ENCODE measurements around the gene KCNQ1.

The KCNQ1 gene

GRCh38 chr11:2706321-2706720, 261.5 kb downstream of the KCNQ1 start:
- no peak for DNase-seq (ENCODE audit: low read depth in 2 of 2, low spot score in 1 of 2)

GRCh38 chr11:2707736-2708135, 262.9 kb downstream of the KCNQ1 start:
- DNase-seq (ENCODE audit: low read depth in 2 of 2, low spot score in 1 of 2): no peak

GRCh38 chr11:2708151-2708581, 263.4 kb downstream of the KCNQ1 start:
- DNase-seq (ENCODE audit: low read depth in 2 of 2, low spot score in 1 of 2): no peak

GRCh38 chr11:2708757-2709281, 264.0 kb downstream of the KCNQ1 start:
- DNase-seq (ENCODE audit: low read depth in 2 of 2, low spot score in 1 of 2): no peak

- no peak for DNase-seq (ENCODE audit: low read depth in 2 of 2, low spot score in 1 of 2)
Measured at GRCh38 chr11:2709429-2709828, 264.6 kb downstream of the KCNQ1 start.

GRCh38 chr11:2711161-2711560, 266.4 kb downstream of the KCNQ1 start:
- DNase-seq (ENCODE audit: low read depth in 2 of 2, low spot score in 1 of 2): no peak

- no peak for DNase-seq (ENCODE audit: low read depth in 2 of 2, low spot score in 1 of 2)
Measured at GRCh38 chr11:2713094-2713493, 268.3 kb downstream of the KCNQ1 start.

- no peak for DNase-seq (ENCODE audit: low read depth in 2 of 2, low spot score in 1 of 2)
Measured at GRCh38 chr11:2713661-2714462, 269.1 kb downstream of the KCNQ1 start.

- no peak for DNase-seq (ENCODE audit: low read depth in 2 of 2, low spot score in 1 of 2)
Measured at GRCh38 chr11:2714463-2714800, 269.6 kb downstream of the KCNQ1 start.

- DNase-seq (ENCODE audit: low read depth in 2 of 2, low spot score in 1 of 2): no peak
Measured at GRCh38 chr11:2714871-2715270, 270.1 kb downstream of the KCNQ1 start.

- DNase-seq (ENCODE audit: low read depth in 2 of 2, low spot score in 1 of 2): no peak
Measured at GRCh38 chr11:2715716-2716350, 271.0 kb downstream of the KCNQ1 start.

- no peak for DNase-seq (ENCODE audit: low read depth in 2 of 2, low spot score in 1 of 2)
Measured at GRCh38 chr11:2716376-2717095, 271.7 kb downstream of the KCNQ1 start.

GRCh38 chr11:2717561-2718325, 272.9 kb downstream of the KCNQ1 start:
- no peak for DNase-seq (ENCODE audit: low read depth in 2 of 2, low spot score in 1 of 2)

GRCh38 chr11:2718817-2719438, 274.1 kb downstream of the KCNQ1 start:
- DNase-seq (ENCODE audit: low read depth in 2 of 2, low spot score in 1 of 2): no peak

- DNase-seq (ENCODE audit: low read depth in 2 of 2, low spot score in 1 of 2): no peak
Measured at GRCh38 chr11:2719831-2720590, 275.2 kb downstream of the KCNQ1 start.

- DNase-seq (ENCODE audit: low read depth in 2 of 2, low spot score in 1 of 2): no peak
Measured at GRCh38 chr11:2721210-2721916, 276.6 kb downstream of the KCNQ1 start.

- no peak for DNase-seq (ENCODE audit: low read depth in 2 of 2, low spot score in 1 of 2)
Measured at GRCh38 chr11:2722955-2723354, 278.1 kb downstream of the KCNQ1 start.

GRCh38 chr11:2724104-2724503, 279.3 kb downstream of the KCNQ1 start:
- DNase-seq (ENCODE audit: low read depth in 2 of 2, low spot score in 1 of 2): no peak

GRCh38 chr11:2724653-2725367, 280.0 kb downstream of the KCNQ1 start:
- no peak for DNase-seq (ENCODE audit: low read depth in 2 of 2, low spot score in 1 of 2)

All from stimulated activated CD8-positive, alpha-beta memory T cell treated with anti-CD3 and anti-CD28 coated beads, Interleukin-4, amount 100 ng/mL, for 1 hour (primary cell).